ENCODE data around the gene TRIM31. TPM values are rescaled to one million over a fixed set of nuclear protein-coding genes. Genes with fewer than 3 reads are reported as not detected.

Gene TRIM31
- total RNA-seq, 1 donor from 2014 or later = not detected

GRCh38 chr6:30066577-30067459 lies 46.1 kb downstream of the TRIM31 start, which contains the start of gene PPP1R11:
Gene PPP1R11 (plus strand): TSS chr6:30067198. CDS start chr6:30067411, 213 bp downstream.
- DNase-seq (ENCODE audit: missing footprints) (peak; percentile 99), ATAC-seq (peak; percentile 99)
- intact Hi-C loops (cut with DNase I) = loop anchor here (2.0 kb wide), 1 partner anchor 34 kb away; no protein-coding TSS in a partner anchor

DNA sequence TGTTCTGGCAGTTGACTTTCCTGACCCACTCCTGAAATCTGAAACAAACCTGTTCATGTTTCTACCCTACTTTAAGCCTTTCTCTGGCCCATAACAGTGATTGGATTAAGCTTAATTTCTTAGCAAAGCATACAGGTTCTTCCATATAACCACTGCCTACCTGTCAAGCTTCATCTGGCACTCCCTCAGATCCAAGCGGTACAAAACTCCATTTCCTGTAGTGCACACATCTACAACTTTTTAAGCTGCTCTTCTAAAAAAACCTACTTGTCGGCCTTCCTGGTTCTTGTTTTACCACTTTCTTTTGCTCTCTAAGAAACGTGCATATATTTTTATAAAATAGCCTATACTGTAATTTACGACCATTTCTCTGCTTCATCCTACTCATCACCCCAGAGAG lies 46.8 kb downstream of the TRIM31 start:
- intact Hi-C loops (cut with DNase I) = loop anchor here (2.0 kb wide), 1 partner anchor 35 kb away; no protein-coding TSS in a partner anchor
- ATAC-seq (no peak), DNase-seq (ENCODE audit: missing footprints) (no peak)

- DNase-seq (ENCODE audit: missing footprints) = no peak
- intact Hi-C loops (cut with DNase I) = no loop called here
- no peak for ATAC-seq
Measured at GRCh38 chr6:30063315-30063714, 49.6 kb downstream of the TRIM31 start.

DNA sequence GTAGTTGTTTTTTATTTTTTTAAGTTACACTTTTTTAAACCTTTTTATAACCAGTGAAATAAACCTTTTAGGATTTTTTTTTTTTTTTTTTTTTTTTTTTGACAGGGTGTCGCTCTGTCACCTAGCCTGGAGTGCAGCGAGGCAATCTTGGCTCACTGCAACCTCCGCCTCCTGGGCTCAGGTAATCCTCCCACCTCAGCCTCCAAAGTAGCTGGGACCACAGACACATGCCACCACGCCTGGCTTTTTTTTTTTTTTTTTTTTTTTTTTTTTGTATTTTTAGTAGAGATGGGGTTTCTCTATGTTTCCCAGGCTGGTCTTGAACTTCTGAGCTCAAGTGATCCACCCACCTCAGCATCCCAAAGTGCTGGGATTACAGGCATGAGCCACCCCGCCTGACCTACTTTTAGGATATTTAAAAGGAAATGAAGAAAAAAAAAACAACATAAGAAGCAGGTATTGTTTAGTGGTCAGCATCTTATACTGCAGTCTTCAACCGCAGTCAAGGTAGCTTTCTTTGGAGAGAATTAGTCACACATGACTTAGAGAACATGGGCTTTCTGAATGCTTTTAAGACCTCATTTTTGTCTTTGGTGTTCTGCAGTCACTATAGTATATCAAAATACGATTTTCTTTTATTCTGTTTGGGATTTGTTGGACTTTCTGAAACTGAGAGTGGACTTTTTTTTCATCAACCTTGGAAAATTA lies 50.3 kb downstream of the TRIM31 start:
- ATAC-seq = no peak
- intact Hi-C loops (cut with DNase I) = no loop called here
- no peak for DNase-seq (ENCODE audit: missing footprints)

GRCh38 chr6:30061858-30062458 lies 50.9 kb downstream of the TRIM31 start:
- peak; percentile 5 for ATAC-seq

GRCh38 chr6:30061092-30061857 lies 51.6 kb downstream of the TRIM31 start, which contains the start of gene POLR1H:
Gene POLR1H (plus strand): TSS chr6:30061265. CDS start chr6:30061525, 260 bp downstream.
- ATAC-seq (peak; percentile 98), DNase-seq (ENCODE audit: missing footprints) (peak; percentile 94)
- intact Hi-C loops (cut with DNase I) = loop anchor here (2.0 kb wide), 1 partner anchor 84 kb away; no protein-coding TSS in a partner anchor

More at GRCh38 chr6:30061858-30062458, 50.9 kb downstream of the TRIM31 start:
- DNase-seq (ENCODE audit: missing footprints) = no peak
- intact Hi-C loops (cut with DNase I) = loop anchor here (2.0 kb wide), 1 partner anchor 85 kb away; no protein-coding TSS in a partner anchor

GRCh38 chr6:30060606-30061091 lies 52.2 kb downstream of the TRIM31 start:
- DNase-seq (ENCODE audit: missing footprints) (peak; percentile 65), ATAC-seq (peak; percentile 21)
- intact Hi-C loops (cut with DNase I) = loop anchor here (2.0 kb wide), 1 partner anchor 84 kb away; no protein-coding TSS in a partner anchor

DNA sequence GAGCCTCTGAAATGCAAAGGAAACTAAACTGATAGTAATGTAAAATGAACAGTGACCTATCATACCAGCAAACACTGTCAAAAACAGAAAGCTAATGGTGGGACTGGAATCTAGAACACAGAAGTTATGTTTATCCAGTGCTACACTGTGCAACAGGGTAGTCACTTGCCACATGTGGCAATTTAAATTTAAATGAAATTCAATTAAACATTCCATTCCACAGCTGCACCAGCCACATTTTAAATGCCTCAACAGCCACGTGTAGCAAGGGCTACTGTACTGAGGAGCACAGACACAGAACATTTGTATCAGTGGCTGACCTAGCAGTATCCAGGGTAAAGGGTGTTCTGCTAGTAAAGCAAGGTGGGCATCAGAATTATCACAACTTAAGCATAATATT lies 57.4 kb downstream of the TRIM31 start:
- intact Hi-C loops (cut with DNase I) = no loop called here
- DNase-seq (ENCODE audit: missing footprints) (no peak), ATAC-seq (no peak)

DNA sequence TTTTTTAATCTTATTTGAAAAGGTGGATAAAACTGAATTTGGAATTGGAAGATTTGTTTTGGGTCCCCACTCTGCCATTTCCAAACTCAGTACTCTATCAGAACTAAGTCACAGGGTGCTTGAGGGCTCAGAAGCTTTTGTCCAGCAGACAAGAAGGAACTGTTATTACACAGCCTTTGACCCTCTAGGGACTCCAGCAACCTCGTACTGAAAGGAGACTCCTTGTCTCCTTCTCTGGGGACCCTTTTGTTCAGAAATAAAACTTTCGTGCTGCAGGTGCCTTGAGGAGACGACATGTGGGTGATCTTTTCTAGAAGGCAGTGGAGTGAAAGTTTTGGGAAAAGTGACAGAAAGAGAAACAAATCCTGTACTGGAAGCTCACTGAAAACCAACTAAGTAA lies 59.2 kb downstream of the TRIM31 start:
- DNase-seq (ENCODE audit: missing footprints) (no peak), ATAC-seq (no peak)
- intact Hi-C loops (cut with DNase I) = no loop called here

Other genes with a start within 250 kb of the TRIM31 start
- gene HLA-A, start 170.6 kb downstream of the TRIM31 start, total RNA-seq = 249 TPM
- 13.1 TPM for gene POLR1H, start 51.8 kb downstream of the TRIM31 start, total RNA-seq
- 44.3 TPM for gene PPP1R11, start 45.9 kb downstream of the TRIM31 start, total RNA-seq
- gene RNF39, start 37.3 kb downstream of the TRIM31 start, total RNA-seq = not detected
- not detected for gene TRIM40, start 23.1 kb upstream of the TRIM31 start, total RNA-seq
- gene TRIM10, start 48.1 kb upstream of the TRIM31 start, total RNA-seq = not detected
- not detected for gene TRIM15, start 50.5 kb upstream of the TRIM31 start, total RNA-seq
- 20.6 TPM for gene TRIM26, start 100.3 kb upstream of the TRIM31 start, total RNA-seq
- 8.3 TPM for gene TRIM39, start 213.8 kb upstream of the TRIM31 start, total RNA-seq
- gene RPP21, start 232.1 kb upstream of the TRIM31 start, total RNA-seq = 33.6 TPM